SIG-M5 (cell line): ENCODE data around the gene VPS4A.

Experiments used
- DNase-seq: peaks from one replicate; lab custom pipeline; 2025; lab: John Stamatoyannopoulos, UW

The VPS4A gene

DNA sequence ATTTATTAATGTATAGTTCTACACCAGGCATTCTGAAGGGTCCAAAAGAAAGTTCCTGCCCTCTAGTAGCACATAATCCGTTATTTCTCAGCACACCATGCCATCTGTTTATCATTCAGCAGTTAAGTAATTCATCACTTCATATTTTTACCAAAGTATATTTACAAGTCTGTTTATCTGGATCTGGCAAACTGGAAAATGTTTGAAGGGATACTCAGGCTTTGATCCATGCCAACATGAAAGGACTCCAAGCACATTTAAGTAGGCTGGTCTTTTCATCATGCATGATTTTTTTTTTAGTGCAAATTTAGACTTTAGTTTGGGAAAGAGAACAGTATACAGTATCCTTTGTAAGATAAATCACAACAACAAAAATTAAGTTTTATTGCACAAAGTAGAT, 4.1 kb upstream of the VPS4A start:
- no peak for DNase-seq

DNA sequence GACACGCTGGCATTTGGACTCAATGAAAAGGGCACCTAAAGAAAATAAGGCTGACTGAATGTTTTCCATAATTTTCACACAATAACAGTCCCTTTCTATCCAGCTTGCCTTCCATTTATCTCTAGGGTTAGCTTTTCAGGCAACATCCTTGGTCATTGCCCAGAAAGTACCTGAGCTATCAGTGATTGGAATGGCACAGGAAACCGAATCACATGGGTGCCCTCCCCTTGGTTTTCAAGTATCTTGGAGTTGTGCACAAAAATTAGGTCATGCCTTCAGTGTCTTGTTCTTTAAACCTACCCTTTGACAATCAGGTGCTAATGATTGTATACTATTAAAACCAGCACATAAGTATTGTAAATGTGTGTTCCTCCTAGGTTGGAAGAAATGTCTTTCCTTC, 3.3 kb upstream of the VPS4A start:
- DNase-seq, result no peak

GRCh38 chr16:69309316-69309715, 1.8 kb upstream of the VPS4A start:
- DNase-seq, result no peak

DNA sequence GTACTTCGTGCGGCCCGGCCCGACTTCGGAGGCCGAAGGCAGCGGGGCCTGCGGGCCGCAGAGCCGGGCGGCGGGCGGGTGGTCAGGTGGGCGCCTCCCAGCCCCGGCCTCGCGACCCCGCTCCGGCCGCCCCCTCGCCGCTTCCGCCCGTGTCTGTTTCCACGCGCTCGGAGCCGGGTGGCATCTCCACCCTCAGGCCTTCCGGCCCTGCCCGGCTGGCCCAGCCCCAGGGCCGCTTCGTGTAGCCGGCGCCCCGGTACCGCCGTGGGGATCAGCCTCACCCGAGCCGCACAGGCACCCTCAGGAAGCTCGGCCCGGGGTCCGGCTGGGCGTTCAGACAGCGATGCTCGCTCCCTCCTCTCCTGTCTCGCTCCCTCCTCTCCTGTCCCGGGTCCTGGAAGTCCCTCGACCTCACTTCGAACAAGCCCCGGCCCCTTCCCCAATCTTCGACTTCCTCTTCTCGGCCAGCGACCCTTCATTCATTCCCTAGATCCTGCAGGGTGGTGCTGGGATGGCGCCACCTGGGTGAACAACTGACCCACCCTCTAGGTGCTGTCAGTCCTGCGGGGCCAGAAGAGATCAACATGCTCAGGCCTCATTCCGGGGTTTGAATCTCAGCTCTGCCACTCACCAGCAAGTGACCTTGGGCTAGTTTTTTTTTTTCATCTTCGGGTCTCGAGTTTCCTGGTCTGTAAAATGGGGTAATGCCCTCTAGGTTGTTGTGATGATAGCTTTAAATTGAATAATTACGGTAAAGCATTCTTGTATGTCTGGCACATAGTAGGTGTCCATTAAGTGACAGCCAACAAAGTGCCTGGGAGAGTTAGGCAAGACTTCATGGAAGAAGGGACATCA, 610 bp downstream of the VPS4A start:
- DNase-seq, result no peak

GRCh38 chr16:69313469-69313868, 2.3 kb downstream of the VPS4A start:
- DNase-seq, result no peak

- no peak for DNase-seq
Measured at GRCh38 chr16:69314534-69314933, 3.4 kb downstream of the VPS4A start.

- no peak for DNase-seq
Measured at GRCh38 chr16:69315486-69316311, 4.5 kb downstream of the VPS4A start.

- no peak for DNase-seq
Measured at GRCh38 chr16:69316595-69317034, 5.5 kb downstream of the VPS4A start.

DNA sequence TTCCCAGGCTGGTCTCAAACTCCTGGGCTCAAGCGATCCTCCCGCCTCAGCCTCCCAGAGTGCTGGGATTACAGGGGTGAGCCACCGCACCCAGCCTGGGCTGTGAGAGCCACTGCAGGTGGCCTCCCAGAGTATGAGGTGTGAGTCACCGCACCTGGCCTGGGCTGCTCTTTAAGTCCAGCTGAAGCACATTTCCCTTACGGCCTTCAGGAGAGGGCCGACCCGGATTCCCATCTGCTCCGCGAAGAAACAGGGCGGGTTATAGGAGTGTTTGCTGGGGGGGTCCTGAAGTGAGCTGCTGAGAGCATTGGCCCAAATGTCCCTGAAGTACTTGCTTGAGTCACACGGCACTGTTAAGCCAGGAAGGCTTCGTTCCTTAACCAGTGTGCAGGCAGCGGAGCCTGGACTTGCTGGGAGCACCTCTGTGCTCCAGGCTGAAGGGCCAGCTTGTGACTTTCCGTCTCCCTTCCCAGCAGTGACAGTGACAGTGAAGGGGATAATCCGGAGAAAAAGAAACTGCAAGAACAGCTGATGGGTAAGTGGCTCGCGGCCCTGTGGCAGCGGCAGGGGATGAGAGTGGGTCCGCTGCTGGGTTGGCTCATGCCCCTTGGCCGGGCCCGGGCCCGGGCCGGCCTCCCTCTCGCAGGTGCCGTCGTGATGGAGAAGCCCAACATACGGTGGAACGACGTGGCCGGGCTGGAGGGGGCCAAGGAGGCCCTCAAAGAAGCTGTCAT, 7.2 kb downstream of the VPS4A start:
- DNase-seq, result no peak

- DNase-seq, result no peak
Measured at GRCh38 chr16:69318911-69319289, 7.8 kb downstream of the VPS4A start.

GRCh38 chr16:69319381-69319780, 8.2 kb downstream of the VPS4A start:
- DNase-seq, result no peak

GRCh38 chr16:69319826-69320739, 8.9 kb downstream of the VPS4A start:
- no peak for DNase-seq

DNA sequence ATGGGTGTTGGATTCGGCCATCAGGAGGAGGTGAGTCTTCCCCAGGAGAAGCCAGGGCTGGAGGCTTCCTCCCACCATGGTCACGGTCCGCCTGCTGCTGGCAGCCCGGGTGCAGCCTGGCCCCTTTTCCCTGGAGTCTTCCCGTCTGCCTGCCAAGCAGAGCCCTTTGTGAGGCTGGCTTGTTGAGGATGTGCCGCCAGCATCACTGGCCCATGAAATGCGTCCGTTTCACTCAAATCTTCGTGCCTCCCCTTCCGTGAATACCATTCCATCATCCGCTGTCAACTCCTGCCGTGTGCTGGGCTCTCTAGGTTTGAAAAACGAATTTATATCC, 9.6 kb downstream of the VPS4A start:
- no peak for DNase-seq

DNA sequence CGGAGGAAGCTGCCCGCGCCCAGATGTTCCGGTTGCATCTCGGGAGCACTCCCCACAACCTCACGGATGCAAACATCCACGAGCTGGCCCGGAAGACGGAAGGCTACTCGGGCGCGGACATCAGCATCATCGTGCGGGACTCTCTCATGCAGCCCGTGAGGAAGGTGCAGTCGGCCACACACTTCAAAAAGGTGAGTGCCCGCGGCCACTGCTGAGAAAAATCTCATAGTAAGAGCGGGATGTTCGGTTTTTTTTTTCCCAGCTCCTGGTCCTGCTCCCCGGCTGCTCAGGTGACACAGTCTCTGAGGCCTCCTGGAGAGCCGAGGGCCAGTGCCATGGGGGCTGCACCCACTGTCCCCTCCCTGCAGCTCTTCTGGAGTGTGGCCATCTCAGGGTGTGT, 9.9 kb downstream of the VPS4A start:
- no peak for DNase-seq

DNA sequence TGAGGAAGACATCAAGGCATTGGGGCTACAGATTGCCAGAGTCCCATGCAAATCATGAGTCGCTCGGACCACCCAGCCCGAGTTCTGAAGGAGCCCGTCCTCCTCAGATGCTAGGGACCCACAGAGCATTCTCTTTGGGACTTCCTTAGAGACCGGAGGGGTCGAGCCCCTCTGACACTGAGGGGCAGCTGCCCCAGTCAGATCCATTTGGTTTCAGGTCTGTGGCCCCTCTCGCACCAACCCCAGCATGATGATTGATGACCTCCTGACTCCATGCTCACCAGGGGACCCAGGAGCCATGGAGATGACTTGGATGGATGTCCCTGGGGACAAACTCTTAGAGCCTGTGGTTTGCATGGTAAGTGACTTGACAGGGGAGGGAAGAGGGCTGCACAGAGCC, 11.2 kb downstream of the VPS4A start:
- DNase-seq, result no peak

GRCh38 chr16:69323415-69323814, 12.3 kb downstream of the VPS4A start:
- no peak for DNase-seq

GRCh38 chr16:69324013-69324531, 12.9 kb downstream of the VPS4A start:
- DNase-seq, result no peak

DNA sequence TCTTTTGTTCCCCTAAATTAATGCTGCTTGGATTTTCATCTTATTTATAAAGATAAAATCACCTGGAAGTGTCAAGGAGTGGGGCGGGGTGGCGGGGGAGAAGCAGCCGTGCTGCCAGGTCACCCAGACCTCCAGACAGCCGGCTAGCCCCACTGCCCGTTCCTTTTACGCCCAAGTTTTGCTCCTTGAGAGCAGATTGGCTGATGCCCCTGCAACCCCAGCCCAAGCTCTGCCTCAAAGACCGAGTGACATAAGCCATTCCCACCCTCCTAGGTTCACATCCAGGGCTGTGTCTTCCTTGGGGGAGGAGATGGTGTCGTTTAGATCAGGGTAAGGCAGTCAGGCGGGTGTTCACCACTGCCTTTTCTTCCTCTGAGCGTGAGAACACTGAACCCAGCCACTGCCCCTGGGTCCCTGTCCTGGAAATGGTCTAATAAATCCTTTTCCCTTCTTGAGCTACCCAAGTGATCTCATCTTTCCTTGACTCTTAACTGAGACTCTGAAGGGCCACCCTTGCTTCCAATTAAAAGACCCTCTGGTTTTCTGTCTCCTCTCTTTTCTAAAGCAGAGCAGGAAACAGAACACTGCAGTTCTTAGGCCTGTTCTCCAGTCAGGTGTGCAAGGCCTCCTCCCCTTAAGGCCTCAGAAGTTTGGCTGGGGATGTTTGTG, 13.6 kb downstream of the VPS4A start:
- DNase-seq, result no peak

GRCh38 chr16:69325784-69326171, 14.6 kb downstream of the VPS4A start:
- no peak for DNase-seq

- DNase-seq, result no peak
Measured at GRCh38 chr16:69326172-69326873, 15.2 kb downstream of the VPS4A start.
